Nephron (organoid): Measurements from ENCODE around the gene FAM25G.

Experiments used
- H3K27ac Mint-ChIP-seq, 3 experiments: 2 replicates each; pipeline ENCODE4 v1.8.0; 2020; ENCODE audit warnings: mixed read lengths in 3 of 3, mild to moderate bottlenecking in 2 of 3, moderate library complexity in 1 of 3
- H3K27me3 Mint-ChIP-seq: 2 replicates; pipeline ENCODE4 v1.8.0; 2021; ENCODE audit warnings: low read depth, mild to moderate bottlenecking, moderate library complexity, mixed read lengths
- H3K36me3 Mint-ChIP-seq: 2 replicates; pipeline ENCODE4 v1.8.0; 2020; ENCODE audit warnings: low read depth, mixed read lengths
- H3K4me1 Mint-ChIP-seq: 2 replicates; pipeline ENCODE4 v1.8.0; 2020; ENCODE audit warnings: mixed read lengths
- H3K4me3 Mint-ChIP-seq, 3 experiments: 2 replicates each; pipeline ENCODE4 v1.8.0; 2020; ENCODE audit warnings: mild to moderate bottlenecking in 3 of 3, mixed read lengths in 3 of 3, moderate library complexity in 2 of 3
- H3K9me3 Mint-ChIP-seq: 2 replicates; pipeline ENCODE4 v1.8.0; 2020; ENCODE audit warnings: mixed read lengths
- CTCF ChIP-seq, 3 experiments: fragments of 200-600 bp; sonication (generic); IDR thresholded peaks; one replicate each; pipeline ENCODE4 v1.5.0; 2021; ENCODE audit warnings: antibody characterized with exemption in 3 of 3; ENCODE audit not compliant: unreplicated experiment in 3 of 3

The FAM25G gene

GRCh38 chr10:47440207-47440606, 51.3 kb downstream of the FAM25G start:
- no peak overlapping the region for H3K27ac Mint-ChIP-seq

GRCh38 chr10:47438857-47439474, 52.5 kb downstream of the FAM25G start:
- Mint-ChIP-seq H3K4me3 (no peak overlapping the region), H3K36me3 (no peaks in the 10 kb centered on the region), H3K27ac (no peak overlapping the region), H3K9me3 (peaks cover 32% of the 10 kb centered on the region), H3K4me1 (no peaks in the 10 kb centered on the region), H3K27me3 (peaks cover 16% of the 10 kb centered on the region)
- peak; percentile 32 to 47 (median 42) for TF ChIP-seq CTCF (IDR thresholded peaks at IDR 0.05; ENCODE audit: unreplicated experiment in 3 of 3)

More at GRCh38 chr10:47440207-47440606, 51.3 kb downstream of the FAM25G start:
- Mint-ChIP-seq H3K36me3 (no peaks in the 10 kb centered on the region), H3K4me1 (no peaks in the 10 kb centered on the region), H3K4me3 (no peak overlapping the region), H3K27me3 (peaks cover 16% of the 10 kb centered on the region), H3K9me3 (peaks cover 24% of the 10 kb centered on the region)
- TF ChIP-seq CTCF (IDR thresholded peaks at IDR 0.05; ENCODE audit: unreplicated experiment in 3 of 3): no peak
